AG10803 (cell line): Measurements from ENCODE around the gene PRSS21.

Experiments used
- DNase-seq: peaks from one replicate; pipeline ENCODE4 v3.0.0; 2010; ENCODE audit warnings: low read depth
- H3K4me3 ChIP-seq: 2 replicates; pipeline ENCODE4 v1.5.1; 2011; ENCODE audit warnings: mild to moderate bottlenecking, low read length, control low read depth
- CTCF ChIP-seq: conservative IDR thresholded peaks from 2 replicates; pipeline ENCODE4 v1.5.1; 2011; ENCODE audit warnings: mild to moderate bottlenecking, low read length, control low read depth, inconsistent platforms

Gene PRSS21

GRCh38 chr16:2857451-2858244 is 40.6 kb downstream of the PRSS21 start, which contains the start of gene PRSS22:
Gene PRSS22, minus strand, starts transcription at chr16:2858170. Its CDS starts 66 bp downstream, at chr16:2858104.
- no peak within 1 kb of the TSS for H3K4me3 ChIP-seq
- no peak for TF ChIP-seq CTCF
- DNase-seq, result no peak

- no peak for TF ChIP-seq CTCF
- no peak overlapping the region for H3K4me3 ChIP-seq
- DNase-seq, result no peak
These were observed 41.4 kb downstream of the PRSS21 start for GRCh38 chr16:2858245-2859025.

- no peak for DNase-seq
- TF ChIP-seq CTCF, result no peak
- no peak overlapping the region for H3K4me3 ChIP-seq
These were observed 42.7 kb downstream of the PRSS21 start for GRCh38 chr16:2859686-2860265.

- no peak for TF ChIP-seq CTCF
These were observed 44.0 kb downstream of the PRSS21 start for GRCh38 chr16:2860826-2861567.

GRCh38 chr16:2865651-2866050 is 48.6 kb downstream of the PRSS21 start:
- no peak overlapping the region for H3K4me3 ChIP-seq
- no peak for TF ChIP-seq CTCF

More at GRCh38 chr16:2860826-2861567, 44.0 kb downstream of the PRSS21 start:
- H3K4me3 ChIP-seq, result no peak overlapping the region
- no peak for DNase-seq

GRCh38 chr16:2866431-2866830 is 49.4 kb downstream of the PRSS21 start:
- no peak for DNase-seq
- no peak for TF ChIP-seq CTCF
- no peak overlapping the region for H3K4me3 ChIP-seq

More at GRCh38 chr16:2865651-2866050, 48.6 kb downstream of the PRSS21 start:
- no peak for DNase-seq
